Left cardiac atrium (tissue), 4 donors: ENCODE results near the gene FMNL2. TPM values are rescaled to one million over a fixed set of nuclear protein-coding genes. Genes with fewer than 3 reads are reported as not detected.

Experiments
- ATAC-seq, 2 donors: fragments of 200-7000 bp; cut with Tn5 transposase; one replicate each; pipeline ENCODE4 v1.9.1; 2020; ENCODE audit warnings: mild to moderate bottlenecking in 2 of 2, moderate library complexity in 2 of 2
- DNase-seq: peaks from one replicate; pipeline ENCODE4 v3.0.0-alpha.2; 2020
- intact Hi-C, 2 donors: fragments of 100-400 bp; cut with DNase I; formaldehyde crosslinking; loops; one replicate each; pipeline versions ENCODE4 v1.14.1 to v1.15.1; 2022 to 2023
- total RNA-seq, 2 donors: library from RNA; stranded (reverse); fragmentation: NEBNext Ultra II Directional; extraction: Animal tissue kit (Norgen Biotek cat#: 25700); gene quantifications; one replicate each; pipeline ENCODE4 v1.2.1, GENCODE V29; 2021
- donor health status: DM: no; HTN: yes; CAD: no.
- donor health status: DM: no; HTN: yes; CAD: no; lungs with severe emphysema.
- donor health status: DM: yes; HTN: yes; CAD: no.
- donor health status: Dilated cardiomyopathy.

Gene FMNL2
- total RNA-seq, 2 donors from 2014 or later, result 11.3 to 16.6 TPM

DNA sequence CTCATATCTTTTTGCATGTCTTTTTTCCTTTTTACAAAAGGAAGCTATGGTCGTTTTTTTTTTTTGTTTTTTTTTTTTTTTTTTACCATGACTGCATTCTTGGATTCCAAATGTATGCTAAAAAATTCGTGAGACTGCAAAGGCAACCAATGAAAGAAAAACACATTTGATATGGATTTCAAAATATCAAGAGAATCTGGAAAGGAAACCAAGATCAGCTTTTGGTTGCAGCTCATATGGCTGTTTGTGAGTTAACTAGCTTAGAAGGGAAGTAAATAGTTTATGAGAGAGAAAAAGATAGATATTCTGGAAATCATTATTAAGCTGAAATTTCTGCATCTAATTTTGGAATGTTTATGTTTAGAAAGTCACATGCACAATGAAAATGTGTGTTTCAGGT lies 272.0 kb downstream of the FMNL2 start:
- ATAC-seq (no peak), DNase-seq (no peak)
- intact Hi-C loops, result no loop called here

DNA sequence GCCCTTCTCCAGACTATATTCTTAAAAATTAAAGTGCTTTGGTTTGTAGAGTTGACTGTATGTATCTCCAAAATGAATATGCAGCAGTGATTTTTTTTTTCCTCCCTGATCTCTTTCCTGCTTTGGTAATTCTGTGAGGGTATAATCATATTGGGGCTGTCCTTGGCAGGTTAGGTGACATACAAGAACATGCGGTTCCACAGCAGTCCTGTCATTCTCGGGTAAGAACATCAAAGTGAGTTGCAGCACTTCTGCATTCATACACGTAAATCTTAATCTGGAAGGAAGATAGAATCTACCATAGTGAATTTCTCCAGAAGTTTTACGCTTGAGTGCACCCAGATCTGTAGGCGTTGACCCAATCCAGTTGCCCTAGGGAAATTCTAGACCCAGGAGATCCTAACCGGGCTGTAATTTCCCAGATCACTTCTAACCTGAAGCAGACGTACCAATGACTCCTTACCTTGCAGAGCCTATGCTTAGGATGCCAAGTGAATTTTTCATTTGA lies 272.9 kb downstream of the FMNL2 start:
- no peak for ATAC-seq
- DNase-seq, result no peak
- intact Hi-C loops, result no loop called here

DNA sequence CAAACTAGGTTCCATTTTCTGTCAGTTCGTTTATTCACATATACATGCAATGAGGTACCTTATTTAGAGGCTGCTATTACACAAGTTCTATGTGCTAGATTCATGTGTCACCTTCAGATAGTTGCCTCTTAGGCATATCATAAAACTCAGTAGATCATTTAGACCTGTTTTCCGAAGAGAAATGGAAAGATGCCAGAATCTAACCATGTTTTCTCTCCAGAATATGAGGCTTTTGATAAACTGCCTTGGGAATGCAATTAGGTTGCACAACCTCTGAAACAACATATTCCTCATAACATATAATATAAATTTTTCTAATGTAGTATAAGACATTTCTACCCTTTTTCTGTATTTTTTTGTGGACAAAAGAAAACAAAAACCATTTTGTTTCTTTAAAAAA lies 274.2 kb downstream of the FMNL2 start:
- intact Hi-C loops, result no loop called here
- ATAC-seq (no peak), DNase-seq (no peak)

DNA sequence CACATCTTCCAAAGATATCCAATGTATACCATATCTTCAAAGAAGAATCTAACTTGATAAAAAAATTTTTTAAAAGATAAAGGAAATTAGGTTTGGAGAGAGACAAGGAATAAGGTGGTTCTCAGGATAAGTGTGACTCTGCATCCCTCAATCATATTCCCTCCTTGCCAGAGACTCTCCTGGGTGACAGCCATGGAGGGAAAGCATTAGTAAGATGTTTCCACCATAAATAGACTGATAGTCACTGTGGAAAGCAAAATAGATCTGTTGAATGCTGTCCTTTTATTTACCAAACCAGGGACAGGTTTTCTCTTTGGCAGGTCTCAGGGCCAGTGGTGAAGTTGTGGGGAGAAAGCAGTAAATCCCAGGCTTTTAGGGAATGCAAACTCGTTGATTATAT lies 274.7 kb downstream of the FMNL2 start:
- DNase-seq (no peak), ATAC-seq (no peak)
- intact Hi-C loops, result no loop called here

GRCh38 chr2:152611458-152612231 lies 276.7 kb downstream of the FMNL2 start:
- DNase-seq, result peak; percentile 40
- peak; percentile 91 to 92 for ATAC-seq
- intact Hi-C loops, result no loop called here

- ATAC-seq (no peak), DNase-seq (no peak)
- intact Hi-C loops, result no loop called here
Measured at GRCh38 chr2:152613235-152613634, 278.3 kb downstream of the FMNL2 start.

- DNase-seq, result no peak
- intact Hi-C loops, result no loop called here
- ATAC-seq, result no peak
Measured at GRCh38 chr2:152615177-152615576, 280.2 kb downstream of the FMNL2 start.

- intact Hi-C loops, result no loop called here
- ATAC-seq (no peak), DNase-seq (no peak)
Measured at GRCh38 chr2:152617456-152618192, 282.6 kb downstream of the FMNL2 start.

- DNase-seq, result no peak
- intact Hi-C loops, result no loop called here
- no peak for ATAC-seq
Measured at GRCh38 chr2:152618193-152618564, 283.2 kb downstream of the FMNL2 start.

DNA sequence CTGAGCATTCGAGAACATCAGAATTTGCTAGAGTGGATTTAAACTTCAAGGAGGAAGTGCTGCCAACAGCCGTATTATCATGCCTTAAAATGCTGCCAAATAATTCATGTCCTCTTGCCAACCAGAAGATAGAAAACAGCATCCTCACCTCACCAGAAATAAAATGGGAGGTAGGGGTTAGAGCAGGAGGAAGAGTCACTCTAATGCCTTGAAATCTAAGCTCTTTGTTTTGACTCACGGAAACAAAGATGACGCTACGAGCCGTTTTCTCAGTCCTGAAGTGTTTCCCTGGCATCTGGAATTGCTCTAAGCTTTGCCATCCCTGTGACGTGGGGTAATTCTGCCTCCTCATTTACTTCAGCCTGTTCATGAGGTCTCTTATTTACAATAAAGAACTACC lies 285.2 kb downstream of the FMNL2 start:
- ATAC-seq, result peak; percentile 38 to 72
- intact Hi-C loops, result loop anchor here in 1 of 2 donors (10.0 kb wide), 1 partner anchor 285 kb away; the partner anchor contains the start of gene FMNL2
- DNase-seq, result no peak

DNA sequence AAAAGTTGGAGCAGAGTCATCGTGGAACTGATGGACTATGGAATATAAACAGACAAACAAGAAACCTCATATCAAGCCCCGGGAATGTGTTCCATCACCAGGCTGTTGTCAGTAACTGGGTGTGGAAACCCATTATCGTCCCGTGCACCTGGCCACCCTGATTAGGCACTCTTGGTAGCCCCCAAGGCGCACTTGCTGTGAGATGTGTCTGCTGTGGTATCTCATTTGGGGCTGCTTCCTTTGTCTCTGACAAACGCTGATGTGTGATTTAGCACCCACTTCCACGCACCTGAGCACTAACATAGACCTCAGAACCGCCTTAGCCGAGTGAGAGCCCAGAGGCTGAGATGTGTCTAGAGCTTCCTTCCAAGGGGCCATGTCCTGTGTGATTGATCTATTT lies 286.0 kb downstream of the FMNL2 start:
- intact Hi-C loops, result loop anchor here in 1 of 2 donors (10.0 kb wide), 1 partner anchor 286 kb away; the partner anchor contains the start of gene FMNL2
- DNase-seq, result no peak
- ATAC-seq, result no peak

DNA sequence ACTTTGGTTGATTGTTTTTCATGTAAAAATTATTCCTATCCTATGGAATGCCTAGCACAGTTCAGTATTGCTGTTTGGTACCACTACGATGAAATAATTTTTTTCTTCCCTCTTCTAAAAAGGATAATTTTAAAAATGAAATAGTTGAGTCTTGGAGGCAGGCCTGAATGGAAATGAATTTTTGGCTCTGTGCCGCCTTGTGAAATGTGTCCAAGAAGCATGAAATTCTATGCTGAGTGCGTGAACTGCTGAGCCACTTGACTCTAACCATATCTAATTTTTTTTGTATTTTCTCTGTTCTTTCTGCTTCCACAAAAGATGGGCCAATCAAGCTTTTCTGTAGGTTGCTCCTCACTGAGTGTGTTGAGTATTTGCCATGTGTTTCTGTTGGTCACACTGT lies 287.2 kb downstream of the FMNL2 start:
- no peak for DNase-seq
- no peak for ATAC-seq
- intact Hi-C loops, result loop anchor here in 1 of 2 donors (10.0 kb wide), 1 partner anchor 287 kb away; the partner anchor contains the start of gene FMNL2

GRCh38 chr2:152623076-152623740 lies 288.2 kb downstream of the FMNL2 start:
- ATAC-seq (no peak), DNase-seq (no peak)
- intact Hi-C loops, result loop anchor here in 1 of 2 donors (10.0 kb wide), 1 partner anchor 288 kb away; the partner anchor contains the start of gene FMNL2

DNA sequence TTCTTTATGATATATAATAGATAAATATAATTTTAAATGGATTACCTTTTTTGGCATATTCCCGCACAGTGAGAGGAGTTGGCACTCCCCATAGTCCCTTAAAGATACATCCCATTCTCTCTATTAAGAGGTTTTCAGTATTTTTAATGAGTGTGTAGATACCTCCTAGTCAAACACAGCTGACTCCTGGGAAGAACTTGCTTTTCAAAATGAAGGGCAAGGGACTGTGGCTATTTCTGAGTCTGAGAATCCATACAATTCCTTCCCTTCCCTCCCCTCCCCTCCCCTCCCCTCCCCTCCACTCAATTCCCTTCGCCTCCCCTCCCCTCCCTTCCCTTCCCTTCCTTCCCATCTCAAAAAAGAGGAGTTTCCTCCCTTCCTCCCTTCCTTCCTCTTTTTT lies 288.8 kb downstream of the FMNL2 start:
- intact Hi-C loops, result loop anchor here in 1 of 2 donors (10.0 kb wide), 1 partner anchor 289 kb away; the partner anchor contains the start of gene FMNL2
- DNase-seq (no peak), ATAC-seq (no peak)

- DNase-seq, result no peak
- intact Hi-C loops, result loop anchor here in 1 of 2 donors (5.0 to 10.0 kb wide), 2 partner anchors 290 to 588 kb away; partner anchors contain the start of gene FMNL2
- no peak for ATAC-seq
Measured at GRCh38 chr2:152624805-152625204, 289.8 kb downstream of the FMNL2 start.

GRCh38 chr2:152626911-152627339 lies 292.0 kb downstream of the FMNL2 start:
- no peak for DNase-seq
- intact Hi-C loops, result loop anchor here in 1 of 2 donors (5.0 to 10.0 kb wide), 2 partner anchors 292 to 590 kb away; partner anchors contain the start of gene FMNL2
- ATAC-seq, result no peak

DNA sequence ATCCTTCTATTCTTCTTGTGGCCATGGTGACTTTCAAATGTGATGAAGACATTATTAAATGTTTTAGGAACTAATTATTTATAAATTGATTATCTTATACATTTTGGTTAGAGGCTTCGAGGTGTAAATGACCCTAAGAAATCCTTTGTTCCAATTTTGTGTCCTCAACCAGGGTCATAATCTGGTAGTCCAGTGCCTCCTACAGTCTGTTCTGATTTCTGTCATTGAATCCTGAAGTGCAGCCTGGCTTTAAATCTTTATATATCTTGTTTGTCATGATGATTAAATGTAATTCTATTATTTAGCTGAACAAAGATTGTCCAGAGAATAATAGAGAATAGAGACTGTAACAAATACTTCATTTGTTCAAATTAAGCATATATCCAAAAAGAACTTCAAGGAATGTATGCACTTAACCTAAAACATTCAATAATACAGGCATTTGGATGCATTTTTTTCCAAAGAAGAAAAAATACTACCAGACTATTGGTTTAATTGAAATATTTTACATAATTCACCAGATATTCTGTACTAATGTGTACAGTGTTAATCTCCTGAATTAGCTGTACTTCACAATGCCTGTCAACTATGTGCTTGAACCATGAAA lies 292.5 kb downstream of the FMNL2 start:
- ATAC-seq, result peak in 1 of 2 donors; percentile 63
- no peak for DNase-seq
- intact Hi-C loops, result loop anchor here in 1 of 2 donors (5.0 to 10.0 kb wide), 2 partner anchors 293 to 590 kb away; partner anchors contain the start of gene FMNL2

DNA sequence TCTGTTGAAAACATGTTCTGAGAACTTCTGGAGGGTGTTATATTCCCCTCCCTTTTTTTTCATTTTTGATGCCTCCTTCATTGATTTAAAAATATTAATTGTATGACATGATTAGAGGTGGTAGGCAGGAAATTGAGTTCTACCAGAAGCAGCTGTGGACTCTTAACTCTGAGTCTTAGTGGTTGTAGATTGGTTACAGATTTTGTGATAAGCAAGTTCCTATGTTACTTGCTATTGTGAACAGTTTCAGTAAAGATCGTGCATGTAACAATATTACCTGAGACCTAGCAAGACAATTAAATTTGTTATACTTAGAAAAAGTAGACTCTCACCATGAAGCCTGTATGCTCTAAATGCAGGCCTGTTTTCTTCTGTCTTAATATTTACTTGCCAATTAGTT lies 294.2 kb downstream of the FMNL2 start:
- ATAC-seq (no peak), DNase-seq (no peak)
- intact Hi-C loops, result loop anchor here in 1 of 2 donors (5.0 to 10.0 kb wide), 2 partner anchors 294 to 592 kb away; partner anchors contain the start of gene FMNL2

DNA sequence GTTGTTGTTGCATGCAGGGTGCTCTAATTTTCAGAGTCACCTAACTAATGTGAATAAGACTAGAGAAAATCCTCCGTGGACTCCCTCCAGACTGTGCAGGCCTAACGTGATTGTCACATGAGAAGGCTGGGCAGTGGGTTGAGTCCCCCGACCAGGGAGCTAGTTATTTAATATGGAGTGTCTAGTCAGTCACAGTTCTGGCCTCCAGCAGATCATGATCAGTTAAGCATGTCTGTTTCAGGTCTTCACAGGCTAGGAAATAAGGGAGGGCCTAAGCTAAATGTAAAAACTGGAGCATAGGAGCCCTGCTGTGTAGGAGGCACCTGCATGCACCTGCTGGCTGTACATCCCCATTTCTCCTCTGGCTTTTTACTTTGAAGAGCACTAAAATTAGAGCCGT lies 295.5 kb downstream of the FMNL2 start:
- ATAC-seq (no peak), DNase-seq (no peak)
- intact Hi-C loops, result loop anchor here in 1 of 2 donors (10.0 kb wide), 1 partner anchor 296 kb away; the partner anchor contains the start of gene FMNL2
